Astrocyte (in vitro differentiated cells and primary cell): ENCODE data around the gene AK8. TPM values are rescaled to one million over a fixed set of nuclear protein-coding genes. Genes with fewer than 3 reads are reported as not detected.
A peak's percentile ranks its signal among the peaks of the same experiment; 100 is the strongest.

Experiments
- DNase-seq: peaks from one replicate; pipeline ENCODE4 v3.0.0-alpha.2; 2010; ENCODE audit warnings: low read depth
- FAIRE-seq: peaks from 2 replicates; lab custom pipeline; 2011; peaks lifted over from hg19 to GRCh38; lab: Jason Lieb, UNC
- H2AFZ ChIP-seq: 2 replicates; pipeline ENCODE4 v1.6.0; 2012; ENCODE audit warnings: low read depth, low read length, inconsistent platforms
- H3K27ac ChIP-seq: 2 replicates; pipeline ENCODE4 v1.5.1; 2011; ENCODE audit warnings: low read depth, low read length, inconsistent platforms
- H3K27me3 ChIP-seq: 2 replicates; pipeline ENCODE4 v1.6.0; 2011; ENCODE audit warnings: low read length, inconsistent platforms; ENCODE audit not compliant: insufficient read depth
- H3K36me3 ChIP-seq: 2 replicates; pipeline ENCODE4 v1.5.1; 2011; ENCODE audit warnings: low read length, inconsistent platforms; ENCODE audit not compliant: insufficient read depth
- H3K4me1 ChIP-seq: 2 replicates; pipeline ENCODE4 v1.5.1; 2011; ENCODE audit warnings: low read length, inconsistent platforms; ENCODE audit not compliant: insufficient read depth
- H3K4me2 ChIP-seq: 2 replicates; pipeline ENCODE4 v1.6.0; 2012; ENCODE audit warnings: low read length, inconsistent platforms
- H3K4me3 ChIP-seq: 2 replicates; pipeline ENCODE4 v1.5.1; 2011; ENCODE audit warnings: low read depth, mild to moderate bottlenecking, low read length, inconsistent platforms; ENCODE audit not compliant: insufficient read depth
- H3K79me2 ChIP-seq: 2 replicates; pipeline ENCODE4 v1.6.0; 2012; ENCODE audit warnings: mild to moderate bottlenecking, low read length, inconsistent platforms; ENCODE audit not compliant: insufficient read depth
- H3K9ac ChIP-seq: 2 replicates; pipeline ENCODE4 v1.6.0; 2012; ENCODE audit warnings: mild to moderate bottlenecking, low read length, inconsistent platforms
- H3K9me3 ChIP-seq: 2 replicates; pipeline ENCODE4 v1.5.1; 2012; ENCODE audit warnings: low read depth, mild to moderate bottlenecking, low read length, inconsistent platforms; ENCODE audit not compliant: insufficient read depth
- H4K20me1 ChIP-seq: 2 replicates; pipeline ENCODE4 v1.6.0; 2012; ENCODE audit warnings: low read length, inconsistent platforms; ENCODE audit not compliant: insufficient read depth
- H3K27ac Mint-ChIP-seq: one replicate; pipeline ENCODE4 v1.8.0; 2021; ENCODE audit warnings: mild to moderate bottlenecking, mixed read lengths; ENCODE audit not compliant: unreplicated experiment
- H3K27me3 Mint-ChIP-seq: one replicate; pipeline ENCODE4 v1.8.0; 2021; ENCODE audit warnings: low read depth, mixed read lengths; ENCODE audit not compliant: unreplicated experiment
- H3K36me3 Mint-ChIP-seq: one replicate; pipeline ENCODE4 v1.8.0; 2021; ENCODE audit warnings: low read depth, mixed read lengths; ENCODE audit not compliant: unreplicated experiment
- H3K4me1 Mint-ChIP-seq: one replicate; pipeline ENCODE4 v1.8.0; 2021; ENCODE audit warnings: low read depth, mixed read lengths; ENCODE audit not compliant: unreplicated experiment
- H3K4me3 Mint-ChIP-seq: one replicate; pipeline ENCODE4 v1.8.0; 2021; ENCODE audit warnings: mild to moderate bottlenecking, moderate library complexity, mixed read lengths; ENCODE audit not compliant: unreplicated experiment
- H3K9me3 Mint-ChIP-seq: one replicate; pipeline ENCODE4 v1.8.0; 2021; ENCODE audit warnings: mild to moderate bottlenecking, mixed read lengths; ENCODE audit not compliant: unreplicated experiment
- EZH2 ChIP-seq: IDR thresholded peaks from 2 replicates; pipeline ENCODE4 v1.6.1; 2012; ENCODE audit warnings: mild to moderate bottlenecking, low read length, inconsistent platforms; ENCODE audit not compliant: insufficient read depth
- total RNA-seq: library from RNA; stranded (reverse); gene quantifications from 2 replicates; pipeline ENCODE4 v1.2.1, GENCODE V29; 2021
- TF ChIP-seq, protein P1 (sequence below): IDR thresholded peaks from 2 replicates; pipeline ENCODE4 v1.5.1; 2011; ENCODE audit warnings: low read depth, mild to moderate bottlenecking, inconsistent platforms, low read length, moderate library complexity; ENCODE audit not compliant: insufficient read depth

The AK8 gene
- total RNA-seq, 1 donor from 2014 or later: 0.27 TPM

DNA sequence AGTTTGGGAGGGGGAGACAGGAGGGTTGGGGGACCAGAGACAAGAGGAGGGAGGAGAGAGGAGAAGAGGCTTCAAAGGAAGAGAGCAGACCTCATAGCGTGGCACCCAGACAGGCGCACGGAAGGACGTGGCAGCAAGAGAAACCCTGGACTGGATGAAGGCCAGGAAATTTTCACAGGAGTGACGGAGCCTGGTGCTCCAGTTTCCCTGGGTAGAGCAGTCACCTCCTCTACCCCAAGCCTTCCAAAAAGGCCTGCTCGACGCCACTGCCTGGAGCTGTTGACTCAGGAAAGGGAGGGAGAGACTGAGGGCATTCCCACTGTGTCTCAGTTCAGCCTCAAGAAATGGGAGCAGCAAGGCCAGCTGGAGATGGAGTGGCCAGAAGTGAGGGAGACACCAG is 19.3 kb downstream of the AK8 start:
- Mint-ChIP-seq H3K4me3 (no peak overlapping the region), H3K36me3 (peaks cover 1% of the 10 kb centered on the region), H3K9me3 (no peaks in the 10 kb centered on the region), H3K27me3 (peaks cover 53% of the 10 kb centered on the region), H3K4me1 (peaks cover 3% of the 10 kb centered on the region), H3K27ac (no peak overlapping the region)
- no peak for TF ChIP-seq EZH2
- TF ChIP-seq, protein P1, sequence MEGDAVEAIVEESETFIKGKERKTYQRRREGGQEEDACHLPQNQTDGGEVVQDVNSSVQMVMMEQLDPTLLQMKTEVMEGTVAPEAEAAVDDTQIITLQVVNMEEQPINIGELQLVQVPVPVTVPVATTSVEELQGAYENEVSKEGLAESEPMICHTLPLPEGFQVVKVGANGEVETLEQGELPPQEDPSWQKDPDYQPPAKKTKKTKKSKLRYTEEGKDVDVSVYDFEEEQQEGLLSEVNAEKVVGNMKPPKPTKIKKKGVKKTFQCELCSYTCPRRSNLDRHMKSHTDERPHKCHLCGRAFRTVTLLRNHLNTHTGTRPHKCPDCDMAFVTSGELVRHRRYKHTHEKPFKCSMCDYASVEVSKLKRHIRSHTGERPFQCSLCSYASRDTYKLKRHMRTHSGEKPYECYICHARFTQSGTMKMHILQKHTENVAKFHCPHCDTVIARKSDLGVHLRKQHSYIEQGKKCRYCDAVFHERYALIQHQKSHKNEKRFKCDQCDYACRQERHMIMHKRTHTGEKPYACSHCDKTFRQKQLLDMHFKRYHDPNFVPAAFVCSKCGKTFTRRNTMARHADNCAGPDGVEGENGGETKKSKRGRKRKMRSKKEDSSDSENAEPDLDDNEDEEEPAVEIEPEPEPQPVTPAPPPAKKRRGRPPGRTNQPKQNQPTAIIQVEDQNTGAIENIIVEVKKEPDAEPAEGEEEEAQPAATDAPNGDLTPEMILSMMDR: no peak
- H3K4me2 ChIP-seq: no peak overlapping the region
- DNase-seq (no peak), FAIRE-seq (no peak)
- peaks cover 8% of the 10 kb centered on the region for H3K27me3 ChIP-seq
- H3K4me3 ChIP-seq: no peak overlapping the region
- H3K79me2 ChIP-seq: no peaks in the 10 kb centered on the region
- H4K20me1 ChIP-seq: no peaks in the 10 kb centered on the region
- H3K27ac ChIP-seq: no peak overlapping the region
- no peak overlapping the region for H3K9ac ChIP-seq
- H3K36me3 ChIP-seq: no peaks in the 10 kb centered on the region
- peaks cover 4% of the 10 kb centered on the region for H3K4me1 ChIP-seq
- H2AFZ ChIP-seq: no peak overlapping the region
- H3K9me3 ChIP-seq: no peaks in the 10 kb centered on the region

DNA sequence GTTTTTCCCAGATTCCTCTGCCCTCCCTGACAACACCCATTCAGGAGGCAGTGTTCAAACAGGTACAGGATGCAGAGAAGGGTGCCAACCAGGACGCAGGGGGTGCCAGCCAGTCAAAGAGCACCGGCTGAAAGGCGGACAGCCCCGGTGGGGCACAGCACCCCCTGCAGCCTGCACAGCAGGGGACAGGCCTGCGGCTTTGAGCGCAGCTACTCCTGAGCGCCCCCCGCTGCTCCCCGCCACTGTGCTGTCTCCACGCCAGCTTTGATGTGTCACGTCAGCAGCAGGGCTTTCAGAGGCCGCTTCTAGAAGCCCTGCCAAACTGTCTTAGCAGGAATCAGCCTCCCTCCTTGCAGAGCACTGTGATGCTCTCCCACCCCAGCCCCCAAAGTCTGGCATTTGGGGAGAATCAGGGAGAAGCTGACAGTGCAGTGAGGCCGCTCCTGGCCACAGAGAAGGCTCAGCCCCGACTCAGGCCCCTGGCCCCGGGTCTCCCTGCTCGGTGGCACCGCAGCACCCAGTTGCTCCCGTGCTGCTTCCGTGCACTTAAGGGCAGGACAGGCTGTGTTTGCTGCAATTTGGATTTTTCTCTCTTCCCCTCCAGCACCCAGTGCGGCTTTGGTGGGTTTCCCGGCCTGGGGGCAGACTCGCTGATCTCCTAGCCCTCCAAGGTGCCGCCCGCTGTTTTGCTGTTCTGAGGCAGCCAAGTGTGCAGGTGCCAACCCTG is 20.3 kb downstream of the AK8 start:
- Histone ChIP-seq H4K20me1 (no peaks in the 10 kb centered on the region), H3K27me3 (peaks cover 8% of the 10 kb centered on the region), H2AFZ (peak overlapping the region; percentile 10), H3K27ac (no peak overlapping the region), H3K4me1 (peaks cover 4% of the 10 kb centered on the region), H3K36me3 (no peaks in the 10 kb centered on the region), H3K4me2 (no peak overlapping the region), H3K79me2 (no peaks in the 10 kb centered on the region), H3K9ac (no peak overlapping the region), H3K4me3 (no peak overlapping the region), H3K9me3 (no peaks in the 10 kb centered on the region)
- Mint-ChIP-seq H3K4me3 (no peak overlapping the region), H3K27ac (no peak overlapping the region), H3K36me3 (peaks cover 1% of the 10 kb centered on the region), H3K9me3 (no peaks in the 10 kb centered on the region), H3K4me1 (peaks cover 3% of the 10 kb centered on the region), H3K27me3 (peaks cover 51% of the 10 kb centered on the region)
- DNase-seq: no peak
- no peak for FAIRE-seq
- TF ChIP-seq EZH2: no peak
- TF ChIP-seq, protein P1: peak; percentile 3

DNA sequence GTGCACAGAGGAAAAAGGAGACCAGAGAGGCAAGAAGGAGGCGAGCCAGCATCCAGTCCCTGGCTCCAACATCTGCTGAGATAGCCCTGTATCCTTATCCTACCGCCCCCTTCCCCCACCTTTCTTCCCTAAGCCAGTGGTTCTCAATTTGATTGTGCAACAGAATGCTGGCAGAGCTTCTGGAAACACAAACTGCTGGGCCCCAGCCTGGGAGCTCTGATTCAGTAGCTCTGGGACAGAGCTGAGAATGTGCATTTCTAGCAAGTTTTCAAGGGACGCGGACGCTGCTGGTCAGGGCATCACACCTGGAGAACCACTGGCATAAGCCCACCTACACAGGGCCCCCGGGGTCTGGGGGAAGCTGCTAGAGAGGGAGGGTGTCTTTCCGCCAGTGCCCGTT is 21.1 kb downstream of the AK8 start:
- Mint-ChIP-seq H3K9me3 (no peaks in the 10 kb centered on the region), H3K27me3 (peaks cover 45% of the 10 kb centered on the region), H3K4me1 (peaks cover 3% of the 10 kb centered on the region), H3K36me3 (peaks cover 1% of the 10 kb centered on the region), H3K4me3 (no peak overlapping the region), H3K27ac (no peak overlapping the region)
- Histone ChIP-seq H3K36me3 (no peaks in the 10 kb centered on the region), H3K4me2 (no peak overlapping the region), H3K4me1 (peaks cover 4% of the 10 kb centered on the region), H2AFZ (no peak overlapping the region), H3K4me3 (no peak overlapping the region), H3K27ac (no peak overlapping the region), H4K20me1 (no peaks in the 10 kb centered on the region), H3K27me3 (peaks cover 8% of the 10 kb centered on the region), H3K9me3 (no peaks in the 10 kb centered on the region), H3K9ac (no peak overlapping the region), H3K79me2 (no peaks in the 10 kb centered on the region)
- FAIRE-seq (no peak), DNase-seq (peak; percentile 39)
- TF ChIP-seq, protein P1: no peak
- no peak for TF ChIP-seq EZH2
